Bronchial epithelial cell (primary cell): ENCODE measurements around the gene CAMTA1. TPM values are rescaled to one million over a fixed set of nuclear protein-coding genes. Genes with fewer than 3 reads are reported as not detected.

Experiments used
- DNase-seq: peaks from one replicate; pipeline ENCODE4 v3.0.0-alpha.2; 2010; ENCODE audit warnings: low read depth
- FAIRE-seq: peaks from 2 replicates; lab custom pipeline; 2011; peaks lifted over from hg19 to GRCh38; lab: Jason Lieb, UNC
- H3K27me3 ChIP-seq: 2 replicates; pipeline ENCODE4 v1.5.1; 2011; ENCODE audit warnings: low read length; ENCODE audit not compliant: control insufficient read depth, insufficient read depth
- H3K36me3 ChIP-seq: 2 replicates; pipeline ENCODE4 v1.5.1; 2011; ENCODE audit warnings: low read length; ENCODE audit not compliant: control insufficient read depth, insufficient read depth
- H3K4me3 ChIP-seq: 2 replicates; pipeline ENCODE4 v1.5.1; 2011; ENCODE audit warnings: mild to moderate bottlenecking, low read depth, low read length, control low read depth
- total RNA-seq: library from RNA; depleted of rRNA; stranded (reverse); fragments of >200 nt; gene quantifications from 2 replicates; pipeline ENCODE4 v1.2.1, GENCODE V29; 2014
- TF ChIP-seq, protein P1 (sequence below): IDR thresholded peaks from 2 replicates; pipeline ENCODE4 v1.5.1; 2011; ENCODE audit warnings: mild to moderate bottlenecking, moderate library complexity, low read length, control low read depth, inconsistent platforms; ENCODE audit not compliant: insufficient read depth, severe bottlenecking

The CAMTA1 gene
- total RNA-seq, 1 donor from 2014 or later = 68.2 TPM

- Histone ChIP-seq H3K4me3 (no peak overlapping the region), H3K36me3 (no peaks in the 10 kb centered on the region), H3K27me3 (no peaks in the 10 kb centered on the region)
- DNase-seq (no peak), FAIRE-seq (no peak)
- TF ChIP-seq, protein P1, sequence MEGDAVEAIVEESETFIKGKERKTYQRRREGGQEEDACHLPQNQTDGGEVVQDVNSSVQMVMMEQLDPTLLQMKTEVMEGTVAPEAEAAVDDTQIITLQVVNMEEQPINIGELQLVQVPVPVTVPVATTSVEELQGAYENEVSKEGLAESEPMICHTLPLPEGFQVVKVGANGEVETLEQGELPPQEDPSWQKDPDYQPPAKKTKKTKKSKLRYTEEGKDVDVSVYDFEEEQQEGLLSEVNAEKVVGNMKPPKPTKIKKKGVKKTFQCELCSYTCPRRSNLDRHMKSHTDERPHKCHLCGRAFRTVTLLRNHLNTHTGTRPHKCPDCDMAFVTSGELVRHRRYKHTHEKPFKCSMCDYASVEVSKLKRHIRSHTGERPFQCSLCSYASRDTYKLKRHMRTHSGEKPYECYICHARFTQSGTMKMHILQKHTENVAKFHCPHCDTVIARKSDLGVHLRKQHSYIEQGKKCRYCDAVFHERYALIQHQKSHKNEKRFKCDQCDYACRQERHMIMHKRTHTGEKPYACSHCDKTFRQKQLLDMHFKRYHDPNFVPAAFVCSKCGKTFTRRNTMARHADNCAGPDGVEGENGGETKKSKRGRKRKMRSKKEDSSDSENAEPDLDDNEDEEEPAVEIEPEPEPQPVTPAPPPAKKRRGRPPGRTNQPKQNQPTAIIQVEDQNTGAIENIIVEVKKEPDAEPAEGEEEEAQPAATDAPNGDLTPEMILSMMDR = no peak
Measured at GRCh38 chr1:7591565-7591964, 806.3 kb downstream of the CAMTA1 start.

- Histone ChIP-seq H3K27me3 (no peaks in the 10 kb centered on the region), H3K36me3 (no peaks in the 10 kb centered on the region), H3K4me3 (no peak overlapping the region)
- TF ChIP-seq, protein P1 = no peak
- DNase-seq (no peak), FAIRE-seq (no peak)
Measured at GRCh38 chr1:7592120-7592798, 807.0 kb downstream of the CAMTA1 start.

DNA sequence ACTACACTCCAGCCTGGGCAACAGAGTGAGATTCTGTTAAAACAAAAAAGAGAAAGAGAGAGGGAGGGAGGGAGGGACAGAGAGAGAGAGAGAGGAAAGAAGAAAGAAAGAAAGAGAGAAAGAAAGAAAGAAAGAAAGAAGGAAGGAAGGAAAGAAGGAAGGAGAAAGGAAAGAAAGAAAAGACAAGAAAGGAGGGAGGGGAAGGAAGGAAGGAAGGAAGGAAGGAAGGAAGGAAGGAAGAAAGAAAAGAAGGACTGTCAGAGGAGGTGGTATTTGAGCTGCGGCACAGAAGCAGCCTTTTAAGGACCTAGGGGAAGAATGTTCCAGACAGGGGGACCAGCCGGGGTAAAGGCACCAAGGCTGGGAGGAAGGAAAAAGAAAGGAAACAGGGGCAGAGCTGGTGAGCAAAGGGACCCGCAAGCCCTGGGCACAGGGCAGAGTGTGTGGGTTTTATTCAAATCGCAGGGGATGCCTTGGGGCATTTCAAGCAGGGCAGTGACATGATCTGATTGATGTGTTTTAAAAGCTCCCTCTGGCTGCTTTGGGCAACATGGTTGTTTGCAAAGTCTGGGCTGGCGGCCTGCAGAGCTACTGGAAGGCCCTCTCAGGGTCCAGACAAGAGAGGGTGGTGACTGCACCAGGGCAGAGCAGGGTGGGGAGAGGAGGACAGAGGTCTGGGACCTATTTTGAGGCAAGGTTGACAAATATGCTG is 808.9 kb downstream of the CAMTA1 start:
- no peak for DNase-seq
- FAIRE-seq = no peak
- no peaks in the 10 kb centered on the region for H3K27me3 ChIP-seq
- TF ChIP-seq, protein P1 = no peak
- H3K36me3 ChIP-seq = no peaks in the 10 kb centered on the region
- no peak overlapping the region for H3K4me3 ChIP-seq

DNA sequence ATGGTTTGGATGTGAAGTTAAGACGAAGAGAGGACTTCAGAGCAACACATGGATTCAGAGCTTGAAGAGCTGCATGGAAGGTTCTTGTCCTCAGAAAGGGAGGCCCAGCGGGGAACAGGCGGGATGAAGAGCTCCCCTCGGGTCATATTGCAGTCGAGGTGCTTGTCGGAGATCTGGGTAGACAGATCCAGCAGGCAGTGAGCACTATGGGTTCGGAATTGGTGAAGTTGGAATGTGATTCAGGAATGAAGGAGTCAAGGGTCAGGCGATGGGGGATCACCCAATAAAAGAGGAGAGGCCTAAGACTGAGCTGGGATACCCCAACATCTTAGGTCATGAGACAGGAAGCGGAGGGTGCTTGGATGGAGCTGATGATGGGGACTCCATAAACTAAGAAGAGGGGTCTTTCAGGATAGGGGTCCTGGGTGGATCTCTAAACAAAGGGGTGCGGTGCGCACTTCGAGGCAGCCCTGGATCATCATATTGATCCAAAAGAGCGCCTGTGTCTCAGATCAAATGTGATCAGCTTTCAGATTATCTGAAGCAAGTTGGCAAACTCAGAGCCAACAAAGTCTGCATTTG is 809.6 kb downstream of the CAMTA1 start:
- FAIRE-seq (no peak), DNase-seq (no peak)
- Histone ChIP-seq H3K4me3 (no peak overlapping the region), H3K36me3 (no peaks in the 10 kb centered on the region), H3K27me3 (no peaks in the 10 kb centered on the region)
- TF ChIP-seq, protein P1 = no peak

GRCh38 chr1:7595336-7595735 is 810.1 kb downstream of the CAMTA1 start:
- no peak for DNase-seq
- Histone ChIP-seq H3K4me3 (no peak overlapping the region), H3K36me3 (no peaks in the 10 kb centered on the region), H3K27me3 (no peaks in the 10 kb centered on the region)
- TF ChIP-seq, protein P1 = no peak
- FAIRE-seq = no peak
